MM.1S (cell line): Measurements from ENCODE around the gene FBXW5.

ENCODE experiments used
- DNase-seq: peaks from one replicate; pipeline ENCODE4 v3.0.0-alpha.2; 2015
- H2AFZ ChIP-seq: fragments of 300-600 bp; sonication (generic); 2 replicates; pipeline ENCODE4 v1.6.0; 2016; ENCODE audit warnings: antibody characterized with exemption, low read length
- H3F3A ChIP-seq: fragments of 300-600 bp; sonication (generic); 2 replicates; pipeline ENCODE4 v1.6.1; 2016; ENCODE audit warnings: mild to moderate bottlenecking, antibody characterized with exemption, low read length, moderate library complexity, mixed read lengths; ENCODE audit not compliant: insufficient read depth
- H3K27ac ChIP-seq: fragments of 300-600 bp; sonication (generic); 2 replicates; pipeline ENCODE4 v1.5.1; 2016; ENCODE audit warnings: mild to moderate bottlenecking, low read length
- H3K27me3 ChIP-seq: fragments of 300-600 bp; sonication (generic); replicated peaks from 2 replicates; pipeline ENCODE4 v1.6.0; 2016; ENCODE audit warnings: low read length; ENCODE audit not compliant: insufficient read depth
- H3K36me3 ChIP-seq: fragments of 300-600 bp; sonication (generic); replicated peaks from 2 replicates; pipeline ENCODE4 v1.6.1; 2016; ENCODE audit warnings: mild to moderate bottlenecking, low read length, mixed read lengths; ENCODE audit not compliant: insufficient read depth
- H3K4me1 ChIP-seq: fragments of 300-600 bp; sonication (generic); 2 replicates; pipeline ENCODE4 v1.6.1; 2016; ENCODE audit warnings: low read length, mixed read lengths
- H3K4me2 ChIP-seq: fragments of 300-600 bp; sonication (generic); 2 replicates; pipeline ENCODE4 v1.6.0; 2016; ENCODE audit warnings: low read depth, low read length
- H3K4me3 ChIP-seq: fragments of 300-600 bp; sonication (generic); 2 replicates; pipeline ENCODE4 v1.5.1; 2016; ENCODE audit warnings: low read length, mixed read lengths
- H3K79me2 ChIP-seq: fragments of 300-600 bp; sonication (generic); 2 replicates; pipeline ENCODE4 v1.6.1; 2016; ENCODE audit warnings: mixed run types, low read length, mixed read lengths
- H3K9ac ChIP-seq: fragments of 300-600 bp; sonication (generic); 2 replicates; pipeline ENCODE4 v1.6.1; 2016; ENCODE audit warnings: low read length, mixed read lengths
- H3K9me2 ChIP-seq: fragments of 300-600 bp; sonication (generic); replicated peaks from 2 replicates; pipeline ENCODE4 v1.6.1; 2016; ENCODE audit warnings: mild to moderate bottlenecking, low read length, mixed read lengths; ENCODE audit not compliant: insufficient read depth
- H3K9me3 ChIP-seq: fragments of 300-600 bp; sonication (generic); replicated peaks from 2 replicates; pipeline ENCODE4 v1.6.1; 2016; ENCODE audit warnings: mild to moderate bottlenecking, low read length, mixed read lengths; ENCODE audit not compliant: insufficient read depth
- H4K20me1 ChIP-seq: fragments of 300-600 bp; sonication (generic); 2 replicates; pipeline ENCODE4 v1.6.1; 2016; ENCODE audit warnings: mild to moderate bottlenecking, low read length, moderate library complexity, mixed read lengths; ENCODE audit not compliant: insufficient read depth
- CTCF ChIP-seq: fragments of 300-600 bp; sonication (generic); IDR thresholded peaks from 2 replicates; pipeline ENCODE4 v1.5.1; 2016; ENCODE audit warnings: antibody characterized with exemption, low read length, mixed read lengths
- EZH2 ChIP-seq: fragments of 300-600 bp; sonication (generic); optimal IDR thresholded peaks from 2 replicates; pipeline ENCODE3; 2017; ENCODE audit warnings: low read depth, mild to moderate bottlenecking, antibody characterized with exemption, low read length, mixed read lengths
- EZH2phosphoT487 ChIP-seq: fragments of 300-600 bp; sonication (generic); IDR thresholded peaks from 2 replicates; pipeline ENCODE4 v1.6.1; 2018; ENCODE audit warnings: antibody characterized with exemption, low read length

FBXW5 gene

DNA sequence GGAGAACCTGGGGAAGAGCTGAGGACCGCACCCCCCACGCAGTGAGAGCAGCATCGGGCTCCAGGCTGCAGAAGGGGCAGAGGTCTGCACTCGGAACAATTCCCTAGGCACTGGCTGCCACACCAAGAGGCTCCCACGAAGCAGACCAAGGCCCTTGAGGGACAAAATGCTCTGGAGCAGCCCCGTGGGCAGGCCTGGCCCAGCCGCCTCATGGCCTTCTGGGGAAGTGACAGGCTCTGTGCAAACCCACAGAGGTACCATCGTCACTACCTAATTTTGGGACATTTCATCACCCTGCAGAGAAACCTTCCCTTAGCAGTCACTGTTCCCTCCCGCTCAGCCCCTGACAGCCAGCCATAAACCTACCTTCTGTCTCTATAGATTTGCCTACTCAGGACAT, 15.9 kb downstream of the FBXW5 start:
- Histone ChIP-seq H3K36me3 (no peaks in the 10 kb centered on the region; the same call in 1 of the 2 replicates), H2AFZ (no peak overlapping the region), H3K79me2 (no peaks in the 10 kb centered on the region), H3K9me2 (no peaks in the 10 kb centered on the region), H3K4me3 (no peak overlapping the region), H4K20me1 (no peaks in the 10 kb centered on the region), H3K9ac (no peak overlapping the region), H3F3A (no peaks in the 10 kb centered on the region), H3K4me2 (no peak overlapping the region), H3K27me3 (no peaks in the 10 kb centered on the region), H3K9me3 (no peaks in the 10 kb centered on the region), H3K4me1 (no peaks in the 10 kb centered on the region), H3K27ac (no peak overlapping the region)
- DNase-seq, result no peak
- no peak for TF ChIP-seq EZH2phosphoT487
- TF ChIP-seq EZH2, result no peak
- no peak for TF ChIP-seq CTCF

DNA sequence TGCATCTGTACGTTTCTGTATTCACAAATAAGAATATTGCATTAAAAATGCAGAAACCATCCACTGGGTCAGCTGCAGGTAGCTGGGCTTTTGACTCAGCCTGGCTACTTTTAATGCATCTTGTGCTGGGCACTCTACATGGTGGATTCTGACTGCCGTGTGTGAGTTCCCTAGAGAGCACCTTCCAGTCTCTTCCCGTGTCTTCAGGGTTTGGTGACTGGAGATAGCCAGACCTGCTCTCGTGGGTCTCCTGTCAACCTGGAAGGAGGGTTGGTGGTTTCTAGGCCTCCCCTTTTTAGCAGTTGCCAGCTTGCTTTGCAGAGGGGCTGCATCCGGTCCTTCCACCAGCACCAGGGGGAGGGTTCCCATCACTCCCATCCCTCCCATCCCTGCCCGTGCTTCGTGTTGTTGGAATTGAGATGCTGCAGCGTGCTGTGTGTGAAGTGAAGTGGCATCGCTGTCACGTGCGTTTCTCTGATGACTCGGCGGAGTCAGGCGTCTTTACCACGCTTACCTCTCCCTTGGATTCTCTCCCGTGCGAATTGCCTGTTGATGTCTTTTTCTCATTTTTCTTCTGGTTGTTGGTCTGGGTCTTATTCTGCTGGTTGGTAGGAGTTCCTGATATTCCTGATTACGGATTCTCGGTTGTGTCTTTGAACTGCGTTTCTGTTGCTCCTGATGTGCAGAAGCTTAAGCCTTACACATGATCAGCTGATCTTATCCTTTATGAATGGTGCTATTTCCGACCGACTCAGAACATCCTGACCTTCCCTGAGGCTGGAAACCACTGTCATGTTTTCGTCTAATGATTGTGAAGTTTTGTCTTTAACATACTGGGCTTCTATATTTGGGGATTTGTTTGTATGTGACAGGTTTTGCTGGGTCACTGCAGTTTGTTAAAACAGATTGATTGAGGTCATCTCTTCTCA, 16.9 kb downstream of the FBXW5 start:
- TF ChIP-seq EZH2phosphoT487, result no peak
- no peak for TF ChIP-seq EZH2
- TF ChIP-seq CTCF, result no peak
- no peaks in the 10 kb centered on the region for H4K20me1 ChIP-seq
- H3K27me3 ChIP-seq, result no peaks in the 10 kb centered on the region
- no peaks in the 10 kb centered on the region for H3K9me2 ChIP-seq
- H2AFZ ChIP-seq, result no peak overlapping the region
- H3K4me3 ChIP-seq, result no peak overlapping the region
- DNase-seq, result no peak
- no peak overlapping the region for H3K9ac ChIP-seq
- H3K79me2 ChIP-seq, result no peaks in the 10 kb centered on the region
- no peak overlapping the region for H3K4me2 ChIP-seq
- no peaks in the 10 kb centered on the region; the same call in 1 of the 2 replicates for H3K36me3 ChIP-seq
- no peaks in the 10 kb centered on the region for H3K9me3 ChIP-seq
- no peak overlapping the region for H3K27ac ChIP-seq
- H3F3A ChIP-seq, result no peaks in the 10 kb centered on the region
- H3K4me1 ChIP-seq, result no peaks in the 10 kb centered on the region

DNA sequence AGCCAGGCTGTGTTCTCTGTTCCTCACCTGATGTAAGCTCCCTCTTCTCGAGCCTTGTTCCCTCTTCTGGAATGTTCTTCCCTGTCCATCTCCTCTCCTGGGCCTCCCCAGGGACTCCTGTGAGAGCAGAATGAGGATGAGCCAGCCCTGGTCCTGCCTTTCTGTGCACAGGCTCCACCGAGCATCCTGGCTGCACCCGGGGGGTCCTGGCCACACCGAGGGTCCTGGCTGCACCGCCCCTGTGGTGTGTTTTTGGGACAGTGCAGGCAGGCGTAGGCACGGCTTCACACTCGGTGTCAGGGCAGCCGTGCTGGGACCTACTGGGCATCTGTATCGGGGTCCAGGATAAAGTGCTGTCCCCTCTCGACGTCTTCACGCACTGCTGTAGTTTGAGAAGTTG, 17.8 kb downstream of the FBXW5 start:
- Histone ChIP-seq H3K4me3 (no peak overlapping the region), H3F3A (no peaks in the 10 kb centered on the region), H3K27me3 (no peaks in the 10 kb centered on the region), H3K9me2 (no peaks in the 10 kb centered on the region), H3K4me1 (no peaks in the 10 kb centered on the region), H3K27ac (no peak overlapping the region), H4K20me1 (no peaks in the 10 kb centered on the region), H2AFZ (no peak overlapping the region), H3K9me3 (no peaks in the 10 kb centered on the region), H3K79me2 (no peaks in the 10 kb centered on the region), H3K36me3 (no peaks in the 10 kb centered on the region; the same call in 1 of the 2 replicates), H3K9ac (no peak overlapping the region), H3K4me2 (no peak overlapping the region)
- TF ChIP-seq CTCF, result no peak
- no peak for TF ChIP-seq EZH2phosphoT487
- TF ChIP-seq EZH2, result no peak
- no peak for DNase-seq
